Sigmoid colon (tissue), 4 donors: ENCODE measurements around the gene DYNAP.

Experiments
- EP300 ChIP-seq, 4 donors: sonication (generic); formaldehyde crosslinking; IDR thresholded peaks; one replicate each; pipeline ENCODE4 v1.6.1; 2017; ENCODE audit warnings: antibody characterized with exemption in 4 of 4
- POLR2AphosphoS5 ChIP-seq, 4 donors: sonication (generic); formaldehyde crosslinking; IDR thresholded peaks; one replicate each; pipeline ENCODE4 v1.6.1; 2017; ENCODE audit warnings: antibody characterized with exemption in 4 of 4
- TF ChIP-seq, protein P1 (sequence below), 4 experiments: fragments of 450-650 bp in 3 of 4; fragments of 200-600 bp in 1 of 4; IDR thresholded peaks; one replicate each; pipeline ENCODE4 v1.5.1; 2016 to 2019; ENCODE audit warnings: antibody characterized with exemption in 4 of 4, mild to moderate bottlenecking in 3 of 4, moderate library complexity in 2 of 4

DNA sequence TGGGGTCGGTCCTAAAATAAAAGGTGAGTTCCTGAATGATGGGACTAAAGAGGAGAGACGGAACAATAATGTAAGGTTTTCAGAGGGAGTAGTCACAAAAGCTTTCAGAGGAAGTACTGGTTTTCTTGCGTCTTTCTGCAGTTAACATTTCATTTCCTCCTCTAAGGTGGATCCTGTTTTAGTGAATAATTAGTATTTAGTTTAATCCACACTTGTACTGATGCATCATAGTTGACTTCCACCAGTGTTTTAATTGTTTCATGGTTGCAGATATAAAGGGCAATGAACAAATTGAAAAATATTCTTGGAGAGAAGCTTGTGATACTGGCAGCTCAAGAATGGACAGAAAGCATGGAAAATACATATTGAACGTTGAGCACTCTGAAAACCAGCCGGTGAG, at the start of gene DYNAP:
- TF ChIP-seq, protein P1, sequence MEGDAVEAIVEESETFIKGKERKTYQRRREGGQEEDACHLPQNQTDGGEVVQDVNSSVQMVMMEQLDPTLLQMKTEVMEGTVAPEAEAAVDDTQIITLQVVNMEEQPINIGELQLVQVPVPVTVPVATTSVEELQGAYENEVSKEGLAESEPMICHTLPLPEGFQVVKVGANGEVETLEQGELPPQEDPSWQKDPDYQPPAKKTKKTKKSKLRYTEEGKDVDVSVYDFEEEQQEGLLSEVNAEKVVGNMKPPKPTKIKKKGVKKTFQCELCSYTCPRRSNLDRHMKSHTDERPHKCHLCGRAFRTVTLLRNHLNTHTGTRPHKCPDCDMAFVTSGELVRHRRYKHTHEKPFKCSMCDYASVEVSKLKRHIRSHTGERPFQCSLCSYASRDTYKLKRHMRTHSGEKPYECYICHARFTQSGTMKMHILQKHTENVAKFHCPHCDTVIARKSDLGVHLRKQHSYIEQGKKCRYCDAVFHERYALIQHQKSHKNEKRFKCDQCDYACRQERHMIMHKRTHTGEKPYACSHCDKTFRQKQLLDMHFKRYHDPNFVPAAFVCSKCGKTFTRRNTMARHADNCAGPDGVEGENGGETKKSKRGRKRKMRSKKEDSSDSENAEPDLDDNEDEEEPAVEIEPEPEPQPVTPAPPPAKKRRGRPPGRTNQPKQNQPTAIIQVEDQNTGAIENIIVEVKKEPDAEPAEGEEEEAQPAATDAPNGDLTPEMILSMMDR (IDR thresholded peaks at IDR 0.05): no peak
- no peak for TF ChIP-seq EP300 (IDR thresholded peaks at IDR 0.05)
- no peak for TF ChIP-seq POLR2AphosphoS5 (IDR thresholded peaks at IDR 0.05)
